ENCODE data around the gene FOXD2.

The FOXD2 gene

GRCh38 chr1:47410068-47410455 is 27.8 kb upstream of the FOXD2 start:
- H2AK5ac ChIP-seq (ENCODE audit: low read length, severe bottlenecking), result no peak overlapping the region
- no peak overlapping the region for H3K4ac ChIP-seq (ENCODE audit: low read depth in 1 of 2, low read length in 2 of 2)
- no peaks in the 10 kb centered on the region for H3K79me1 ChIP-seq (replicated peaks; ENCODE audit: low read length, poor library complexity, severe bottlenecking)
- H2AFZ ChIP-seq (ENCODE audit: low read depth, low read length), result no peak overlapping the region
- H4K91ac ChIP-seq (ENCODE audit: low read length), result no peak overlapping the region
- no peak overlapping the region for H2BK120ac ChIP-seq (ENCODE audit: low read depth, low read length)
- 59% methylated on average over 3 of the region's 3 CpGs for WGBS
- DNase-seq, result no peak
- peaks cover 13 to 30% of the 10 kb centered on the region in 2 experiments for H3K27me3 ChIP-seq (ENCODE audit: control insufficient read depth in 1 of 2, insufficient read depth in 1 of 2, low read length in 2 of 2)
- H3K4me2 ChIP-seq (ENCODE audit: low read length, poor library complexity, severe bottlenecking), result no peak overlapping the region
- no peak overlapping the region for H3K23ac ChIP-seq (ENCODE audit: low read length in 2 of 2)
- H3K36me3 ChIP-seq (ENCODE audit: control insufficient read depth in 1 of 2, insufficient read depth in 2 of 2, low read depth in 1 of 2, low read length in 2 of 2), result no peaks in the 10 kb centered on the region
- H3K14ac ChIP-seq (ENCODE audit: low read length in 2 of 2), result no peak overlapping the region
- no peaks in the 10 kb centered on the region for H3K9me3 ChIP-seq (ENCODE audit: control insufficient read depth, low read length)
- H2BK15ac ChIP-seq (ENCODE audit: low read depth, poor library complexity, severe bottlenecking), result no peak overlapping the region
- H3K9ac ChIP-seq (ENCODE audit: low read length), result no peak overlapping the region
- no peak overlapping the region for H3K4me3 ChIP-seq (ENCODE audit: insufficient read depth in 1 of 2, low read depth in 1 of 2, low read length in 2 of 2)
- H2BK12ac ChIP-seq (ENCODE audit: low read length in 2 of 2), result no peak overlapping the region
- peaks cover 12% of the 10 kb centered on the region for H3K4me1 ChIP-seq (ENCODE audit: control insufficient read depth, insufficient read depth, low read depth, low read length)
- no peak overlapping the region for H4K8ac ChIP-seq (ENCODE audit: low read length)
- H2BK5ac ChIP-seq (ENCODE audit: low read depth, low read length, poor library complexity, severe bottlenecking), result no peak overlapping the region
- H3K27ac ChIP-seq (ENCODE audit: low read length, poor library complexity, severe bottlenecking), result no peak overlapping the region
- H3K18ac ChIP-seq (ENCODE audit: low read depth in 1 of 2, low read length in 2 of 2), result no peak overlapping the region

DNA sequence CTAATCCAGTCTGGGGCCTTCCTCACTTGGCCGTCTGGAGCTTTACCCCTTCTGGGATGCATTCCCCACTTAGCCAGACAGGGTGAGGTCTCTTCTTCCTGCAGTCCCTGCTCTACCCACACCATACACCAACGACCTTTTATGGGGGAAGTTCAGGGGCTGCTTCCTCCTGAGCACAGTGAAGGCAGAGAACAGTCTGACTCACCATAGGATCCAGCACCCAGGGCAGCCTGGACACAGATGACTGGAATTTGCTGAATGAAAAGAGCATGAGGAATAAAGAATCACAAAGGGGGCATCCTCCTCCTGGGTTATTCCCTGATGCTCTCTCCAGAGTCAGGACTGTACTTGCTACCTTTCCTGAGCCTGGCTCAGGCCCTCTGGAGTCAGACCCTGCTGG is 26.4 kb upstream of the FOXD2 start:
- Histone ChIP-seq H3K4me2 (ENCODE audit: low read length, poor library complexity, severe bottlenecking) (no peak overlapping the region), H2AFZ (ENCODE audit: low read depth, low read length) (no peak overlapping the region), H2BK5ac (ENCODE audit: low read depth, low read length, poor library complexity, severe bottlenecking) (no peak overlapping the region), H2BK12ac (ENCODE audit: low read length in 2 of 2) (no peak overlapping the region), H3K27me3 (ENCODE audit: control insufficient read depth in 1 of 2, insufficient read depth in 1 of 2, low read length in 2 of 2) (peaks cover 23 to 37% of the 10 kb centered on the region in 2 experiments), H3K23ac (ENCODE audit: low read length in 2 of 2) (no peak overlapping the region), H3K14ac (ENCODE audit: low read length in 2 of 2) (no peak overlapping the region), H2BK120ac (ENCODE audit: low read depth, low read length) (no peak overlapping the region), H3K9me3 (ENCODE audit: control insufficient read depth, low read length) (no peaks in the 10 kb centered on the region), H3K27ac (ENCODE audit: low read length, poor library complexity, severe bottlenecking) (no peak overlapping the region), H3K79me1 (replicated peaks; ENCODE audit: low read length, poor library complexity, severe bottlenecking) (no peaks in the 10 kb centered on the region), H3K4me1 (ENCODE audit: control insufficient read depth, insufficient read depth, low read depth, low read length) (peaks cover 13% of the 10 kb centered on the region), H3K9ac (ENCODE audit: low read length) (no peak overlapping the region), H2AK5ac (ENCODE audit: low read length, severe bottlenecking) (no peak overlapping the region), H3K36me3 (ENCODE audit: control insufficient read depth in 1 of 2, insufficient read depth in 2 of 2, low read depth in 1 of 2, low read length in 2 of 2) (no peaks in the 10 kb centered on the region), H4K91ac (ENCODE audit: low read length) (no peak overlapping the region), H2BK15ac (ENCODE audit: low read depth, poor library complexity, severe bottlenecking) (no peak overlapping the region), H3K18ac (ENCODE audit: low read depth in 1 of 2, low read length in 2 of 2) (no peak overlapping the region), H3K4ac (ENCODE audit: low read depth in 1 of 2, low read length in 2 of 2) (no peak overlapping the region), H4K8ac (ENCODE audit: low read length) (no peak overlapping the region), H3K4me3 (ENCODE audit: insufficient read depth in 1 of 2, low read depth in 1 of 2, low read length in 2 of 2) (no peak overlapping the region)
- DNase-seq, result no peak
- 37% methylated on average over 2 of the region's 2 CpGs for WGBS

DNA sequence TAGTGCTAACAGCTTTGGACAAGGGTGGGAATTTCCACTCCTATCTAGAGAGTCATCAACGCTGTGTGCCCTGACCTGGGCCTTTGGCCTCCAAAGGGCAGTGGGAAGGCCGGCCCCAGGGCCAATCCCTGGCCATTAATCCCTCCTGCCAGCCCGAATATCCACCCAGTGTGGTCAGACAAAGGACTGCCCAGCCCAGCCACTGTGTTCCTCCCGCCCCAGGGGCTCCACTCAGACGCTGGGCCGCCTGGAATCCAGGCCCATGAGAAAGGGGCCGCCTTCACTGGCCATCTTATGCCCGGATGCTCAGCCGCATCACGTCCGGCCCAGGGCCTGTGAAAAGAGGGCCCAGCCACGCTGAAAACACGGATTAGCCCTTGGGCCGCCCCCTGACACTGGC is 25.4 kb upstream of the FOXD2 start:
- Histone ChIP-seq H3K27ac (ENCODE audit: low read length, poor library complexity, severe bottlenecking) (no peak overlapping the region), H2BK120ac (ENCODE audit: low read depth, low read length) (no peak overlapping the region), H3K79me1 (replicated peaks; ENCODE audit: low read length, poor library complexity, severe bottlenecking) (no peaks in the 10 kb centered on the region), H2BK12ac (ENCODE audit: low read length in 2 of 2) (no peak overlapping the region), H3K23ac (ENCODE audit: low read length in 2 of 2) (no peak overlapping the region), H4K8ac (ENCODE audit: low read length) (no peak overlapping the region), H3K4me3 (ENCODE audit: insufficient read depth in 1 of 2, low read depth in 1 of 2, low read length in 2 of 2) (no peak overlapping the region), H2AK5ac (ENCODE audit: low read length, severe bottlenecking) (no peak overlapping the region), H3K14ac (ENCODE audit: low read length in 2 of 2) (no peak overlapping the region), H3K36me3 (ENCODE audit: control insufficient read depth in 1 of 2, insufficient read depth in 2 of 2, low read depth in 1 of 2, low read length in 2 of 2) (no peaks in the 10 kb centered on the region), H3K4ac (ENCODE audit: low read depth in 1 of 2, low read length in 2 of 2) (no peak overlapping the region), H4K91ac (ENCODE audit: low read length) (no peak overlapping the region), H3K9ac (ENCODE audit: low read length) (no peak overlapping the region), H3K4me1 (ENCODE audit: control insufficient read depth, insufficient read depth, low read depth, low read length) (peaks cover 20% of the 10 kb centered on the region), H3K27me3 (ENCODE audit: control insufficient read depth in 1 of 2, insufficient read depth in 1 of 2, low read length in 2 of 2) (peaks cover 27 to 44% of the 10 kb centered on the region in 2 experiments), H3K9me3 (ENCODE audit: control insufficient read depth, low read length) (no peaks in the 10 kb centered on the region), H3K18ac (ENCODE audit: low read depth in 1 of 2, low read length in 2 of 2) (no peak overlapping the region), H2AFZ (ENCODE audit: low read depth, low read length) (no peak overlapping the region), H2BK5ac (ENCODE audit: low read depth, low read length, poor library complexity, severe bottlenecking) (no peak overlapping the region), H2BK15ac (ENCODE audit: low read depth, poor library complexity, severe bottlenecking) (no peak overlapping the region), H3K4me2 (ENCODE audit: low read length, poor library complexity, severe bottlenecking) (no peak overlapping the region)
- WGBS, result 75% methylated on average over 14 of the region's 14 CpGs
- no peak for DNase-seq

DNA sequence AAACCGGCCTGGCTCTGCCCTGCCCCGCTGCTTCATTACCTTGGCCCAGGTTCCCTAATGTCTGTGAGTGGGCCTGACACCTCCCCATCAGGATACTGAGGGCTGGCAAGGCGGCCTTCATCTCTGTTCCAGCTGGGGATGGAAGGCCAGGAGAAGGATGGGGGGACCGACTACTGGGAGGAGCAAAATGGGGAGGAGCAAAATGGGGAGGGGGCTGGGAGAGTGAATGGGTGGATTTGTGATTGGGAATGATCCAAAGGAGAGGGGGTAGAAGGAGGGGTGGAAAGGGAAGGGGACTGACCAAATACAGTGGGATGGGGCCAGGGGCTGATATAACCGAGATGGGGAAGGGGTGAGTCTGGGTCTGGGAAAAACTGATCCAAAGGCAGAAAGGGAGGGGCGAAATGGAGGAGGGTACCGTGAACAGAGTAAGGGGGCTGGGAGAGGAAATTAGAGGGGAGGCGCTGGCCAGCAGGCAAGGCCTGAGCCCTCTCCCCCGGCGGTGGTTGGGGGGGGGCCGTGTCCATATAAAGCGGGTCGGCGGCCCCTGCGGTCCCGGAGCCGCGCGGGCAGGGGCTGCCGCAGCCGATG is 22.0 kb upstream of the FOXD2 start, which contains the start of gene FOXE3:
Gene FOXE3 (plus strand): TSS at position 558 of the 591 bp plus-strand sequence. CDS start 31 bp downstream, at position 589.
- Histone ChIP-seq H3K4me2 (ENCODE audit: low read length, poor library complexity, severe bottlenecking) (peak within 1 kb of the TSS; percentile 26), H4K8ac (ENCODE audit: low read length) (no peak within 1 kb of the TSS), H3K79me1 (replicated peaks; ENCODE audit: low read length, poor library complexity, severe bottlenecking) (no peaks in the 10 kb centered on the region), H3K14ac (ENCODE audit: low read length in 2 of 2) (no peak within 1 kb of the TSS), H2BK12ac (ENCODE audit: low read length in 2 of 2) (no peak within 1 kb of the TSS), H3K9me3 (ENCODE audit: control insufficient read depth, low read length) (no peaks in the 10 kb centered on the region), H2BK120ac (ENCODE audit: low read depth, low read length) (no peak within 1 kb of the TSS), H2AFZ (ENCODE audit: low read depth, low read length) (no peak within 1 kb of the TSS), H3K27ac (ENCODE audit: low read length, poor library complexity, severe bottlenecking) (no peak within 1 kb of the TSS), H2AK5ac (ENCODE audit: low read length, severe bottlenecking) (no peak within 1 kb of the TSS), H4K91ac (ENCODE audit: low read length) (no peak within 1 kb of the TSS), H2BK5ac (ENCODE audit: low read depth, low read length, poor library complexity, severe bottlenecking) (no peak within 1 kb of the TSS), H2BK15ac (ENCODE audit: low read depth, poor library complexity, severe bottlenecking) (no peak within 1 kb of the TSS), H3K4me3 (ENCODE audit: insufficient read depth in 1 of 2, low read depth in 1 of 2, low read length in 2 of 2) (peak within 1 kb of the TSS; percentile 8 to 51), H3K9ac (ENCODE audit: low read length) (no peak within 1 kb of the TSS), H3K18ac (ENCODE audit: low read depth in 1 of 2, low read length in 2 of 2) (no peak within 1 kb of the TSS), H3K27me3 (ENCODE audit: control insufficient read depth in 1 of 2, insufficient read depth in 1 of 2, low read length in 2 of 2) (peaks cover 57 to 61% of the 10 kb centered on the region in 2 experiments), H3K4ac (ENCODE audit: low read depth in 1 of 2, low read length in 2 of 2) (no peak within 1 kb of the TSS), H3K36me3 (ENCODE audit: control insufficient read depth in 1 of 2, insufficient read depth in 2 of 2, low read depth in 1 of 2, low read length in 2 of 2) (no peaks in the 10 kb centered on the region), H3K4me1 (ENCODE audit: control insufficient read depth, insufficient read depth, low read depth, low read length) (peaks cover 12% of the 10 kb centered on the region), H3K23ac (ENCODE audit: low read length in 2 of 2) (no peak within 1 kb of the TSS)
- 25% methylated on average over 9 of the region's 21 CpGs for WGBS
- no peak for DNase-seq
